ENCODE results near the gene CATSPERB. TPM values are rescaled to one million over a fixed set of nuclear protein-coding genes. Genes with fewer than 3 reads are reported as not detected.
"Not testable (repeated sequence)": the region's sequence is repeated elsewhere in the genome, so short reads cannot be mapped to it uniquely, and the experiment has no call there.

The CATSPERB gene
- total RNA-seq, 4 donors from 2014 or later = 1.2 to 5.1 (median 3.8) TPM; not detected in 1

- DNase-seq = no peak
- peak overlapping the region in 3 of 4 donors; percentile 43 to 58 (median 48) for H3K27ac ChIP-seq
- intact Hi-C loops (cut with DNase I; ENCODE audit: low total_unique reads) (no loop called here), in situ Hi-C loops (cut with MboI; ENCODE audit: low pct_ligation_motif_present in 1 of 4, low pct_unique_long_range_greater_than_20kb in 1 of 4, low sequenced_read_pairs in 3 of 4) (no loop called here)
- H3K36me3 ChIP-seq = no peaks in the 10 kb centered on the region
- peaks cover 2% of the 10 kb centered on the region for H3K27me3 ChIP-seq
- no peaks in the 10 kb centered on the region for H3K9me3 ChIP-seq
- WGBS, 2 donors (ENCODE audit: low coverage in 1 of 2) = 92 to 100% methylated on average over 1 to 2 of the region's 2 CpGs
- peaks cover 0 to 11% (median 8%) of the 10 kb centered on the region in 4 donors for H3K4me1 ChIP-seq
- TF ChIP-seq POLR2A (IDR thresholded peaks at IDR 0.05) (no peak), CTCF (IDR thresholded peaks at IDR 0.05) (no peak), EP300 (IDR thresholded peaks at IDR 0.05; ENCODE audit: low read depth) (no peak), POLR2AphosphoS5 (IDR thresholded peaks at IDR 0.05) (no peak)
- no peak overlapping the region for H3K4me3 ChIP-seq
Measured at GRCh38 chr14:91743305-91743653, 11.4 kb upstream of the CATSPERB start.

GRCh38 chr14:91742621-91743304, 10.9 kb upstream of the CATSPERB start:
- H3K36me3 ChIP-seq = no peaks in the 10 kb centered on the region
- no peaks in the 10 kb centered on the region for H3K9me3 ChIP-seq
- H3K4me1 ChIP-seq = peaks cover 0 to 11% (median 8%) of the 10 kb centered on the region in 4 donors
- WGBS, 2 donors (ENCODE audit: low coverage in 1 of 2) = 95 to 100% methylated on average over 1 of the region's 1 CpG
- TF ChIP-seq EP300 (IDR thresholded peaks at IDR 0.05; ENCODE audit: low read depth) = no peak
- TF ChIP-seq CTCF (IDR thresholded peaks at IDR 0.05) = no peak
- TF ChIP-seq POLR2AphosphoS5 (IDR thresholded peaks at IDR 0.05) = no peak
- TF ChIP-seq POLR2A (IDR thresholded peaks at IDR 0.05) = no peak
- DNase-seq = no peak
- H3K27ac ChIP-seq = peak overlapping the region in 2 of 4 donors; percentile 21 to 48
- no peaks in the 10 kb centered on the region for H3K27me3 ChIP-seq
- no peak overlapping the region for H3K4me3 ChIP-seq
- intact Hi-C loops (cut with DNase I; ENCODE audit: low total_unique reads) (no loop called here), in situ Hi-C loops (cut with MboI; ENCODE audit: low pct_ligation_motif_present in 1 of 4, low pct_unique_long_range_greater_than_20kb in 1 of 4, low sequenced_read_pairs in 3 of 4) (no loop called here)

GRCh38 chr14:91739867-91740266, 8.0 kb upstream of the CATSPERB start:
- DNase-seq; intact Hi-C loops (cut with DNase I; ENCODE audit: low total_unique reads); H3K4me1 ChIP-seq; H3K27me3 ChIP-seq; H3K4me3 ChIP-seq; in situ Hi-C loops (cut with MboI; ENCODE audit: low pct_ligation_motif_present in 1 of 4, low pct_unique_long_range_greater_than_20kb in 1 of 4, low sequenced_read_pairs in 3 of 4); H3K27ac ChIP-seq; H3K9me3 ChIP-seq; H3K36me3 ChIP-seq: not testable (repeated sequence)
- 88 to 100% methylated on average over 2 of the region's 2 CpGs for WGBS, 2 donors (ENCODE audit: low coverage in 1 of 2)

- DNase-seq = no peak
- Histone ChIP-seq H3K9me3 (no peaks in the 10 kb centered on the region), H3K27me3 (no peaks in the 10 kb centered on the region), H3K4me1 (no peaks in the 10 kb centered on the region), H3K4me3 (no peak overlapping the region), H3K36me3 (no peaks in the 10 kb centered on the region), H3K27ac (no peak overlapping the region)
- intact Hi-C loops (cut with DNase I; ENCODE audit: low total_unique reads) (no loop called here), in situ Hi-C loops (cut with MboI; ENCODE audit: low pct_ligation_motif_present in 1 of 4, low pct_unique_long_range_greater_than_20kb in 1 of 4, low sequenced_read_pairs in 3 of 4) (no loop called here)
- WGBS, 2 donors (ENCODE audit: low coverage in 1 of 2) = 92 to 93% methylated on average over 2 to 5 of the region's 5 CpGs
- TF ChIP-seq EP300 (IDR thresholded peaks at IDR 0.05; ENCODE audit: low read depth) (no peak), CTCF (IDR thresholded peaks at IDR 0.05) (no peak), POLR2AphosphoS5 (IDR thresholded peaks at IDR 0.05) (no peak), POLR2A (IDR thresholded peaks at IDR 0.05) (no peak)
Measured at GRCh38 chr14:91737619-91738018, 5.7 kb upstream of the CATSPERB start.

All from transverse colon (tissue), 4 donors.